Stimulated activated CD8-positive, alpha-beta memory T cell treated with anti-CD3 and anti-CD28 coated beads, Interleukin-7, amount 100 ng/mL, for 24 hours (primary cell): ENCODE data around the gene PPIL4.

ENCODE experiments used
- DNase-seq: peaks from one replicate; pipeline ENCODE4 v3.0.0-alpha.2; 2020; ENCODE audit warnings: low read depth

Gene PPIL4

GRCh38 chr6:149459761-149460160 is 86.1 kb downstream of the PPIL4 start:
- no peak for DNase-seq

- no peak for DNase-seq
Measured at GRCh38 chr6:149458806-149459205, 87.0 kb downstream of the PPIL4 start.

DNA sequence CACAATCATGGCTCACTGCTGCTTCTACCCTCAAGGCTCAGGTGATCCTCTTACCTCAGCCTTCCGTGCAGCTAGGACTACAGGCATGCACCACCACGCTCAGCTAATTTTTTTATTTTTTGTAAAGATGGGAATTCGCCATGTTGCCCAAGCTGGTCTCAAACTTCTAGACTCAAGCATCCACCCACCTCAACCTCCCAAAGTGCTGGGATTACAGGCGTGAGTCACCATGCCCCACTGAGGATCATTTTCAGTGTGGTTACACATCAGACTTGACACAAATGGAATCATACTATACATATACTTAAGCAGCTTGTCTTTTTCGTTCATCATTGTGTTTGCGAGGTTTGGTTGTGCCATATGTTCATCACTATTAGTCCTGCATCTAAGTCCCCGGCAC is 87.6 kb downstream of the PPIL4 start:
- DNase-seq = no peak

GRCh38 chr6:149457316-149457884 is 88.4 kb downstream of the PPIL4 start:
- no peak for DNase-seq

- DNase-seq = no peak
Measured at GRCh38 chr6:149456311-149457021, 89.4 kb downstream of the PPIL4 start.

DNA sequence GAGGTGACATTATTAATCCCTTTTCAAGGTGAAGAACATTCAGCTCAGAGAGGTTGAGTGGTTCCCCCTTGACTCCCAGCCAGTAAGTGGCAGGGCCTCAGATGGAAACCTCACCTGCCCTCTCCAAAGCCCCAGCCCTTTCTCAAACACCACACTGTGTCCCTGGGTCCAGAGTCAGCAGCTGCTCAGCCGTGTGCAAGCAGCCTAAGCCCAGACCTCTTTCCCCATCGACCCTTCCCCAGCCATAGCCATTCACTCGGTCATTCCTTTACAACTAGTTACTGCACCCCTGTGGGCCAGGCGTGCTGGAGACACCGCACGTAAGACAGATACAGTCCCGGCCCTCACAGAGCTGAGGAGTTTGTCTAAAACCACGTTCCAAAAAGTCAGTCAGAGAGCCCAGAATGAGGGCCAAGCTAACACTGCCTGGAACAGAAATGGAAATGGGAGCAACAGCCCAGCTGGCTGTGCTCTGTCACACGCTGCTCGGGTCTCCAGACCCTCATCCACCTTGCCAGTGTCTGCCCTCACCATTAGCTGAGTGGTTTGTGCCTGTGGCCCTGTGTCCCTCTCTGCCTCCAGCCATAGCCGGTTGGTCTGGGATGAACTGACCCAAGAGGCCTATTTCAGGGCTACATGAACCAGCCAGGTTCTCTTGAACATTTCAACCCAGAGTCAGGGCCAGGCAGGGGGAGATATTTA is 90.7 kb downstream of the PPIL4 start:
- DNase-seq = no peak
